ENCODE measurements around the gene ENDOV. TPM values are rescaled to one million over a fixed set of nuclear protein-coding genes. Genes with fewer than 3 reads are reported as not detected.

ENDOV gene
- polyA plus RNA-seq, 2 of the 4 experiments (the other 2 are of a cell fraction) = 33.2 to 42.6 TPM

DNA sequence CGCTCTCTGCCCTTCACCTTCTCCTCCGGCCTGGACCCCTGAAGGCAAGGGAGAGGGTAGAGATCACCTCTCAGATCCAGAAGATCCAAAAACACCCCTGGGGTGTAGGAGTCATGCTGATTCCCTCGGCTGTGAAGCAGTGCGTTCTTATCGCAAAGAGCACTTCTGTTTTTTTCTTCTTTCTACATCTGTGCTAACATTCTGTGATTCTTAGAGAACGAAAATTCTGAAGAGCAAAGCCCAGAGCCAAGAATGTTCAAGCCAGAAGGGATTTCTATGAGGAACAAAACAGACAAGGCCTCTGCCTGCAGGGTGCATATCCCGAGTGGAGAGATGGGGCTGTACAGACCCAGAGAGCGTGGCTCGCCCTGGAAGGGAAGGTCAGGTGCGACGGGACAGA lies 44.3 kb downstream of the ENDOV start (continued):
- TF ChIP-seq FOSL2 (IDR thresholded peaks at IDR 0.05) (no peak), FOSL2 (CRISPR knock-in tag; IDR thresholded peaks at IDR 0.05) (no peak)

- H3K27ac ChIP-seq = no peak overlapping the region
- H3K4me2 ChIP-seq = no peak overlapping the region
- ATAC-seq (no peak), FAIRE-seq (no peak), DNase-seq (ENCODE audit: low read depth in 1 of 2, low spot score in 1 of 2) (no peak)
- H3K4me1 ChIP-seq = peaks cover 5% of the 10 kb centered on the region; the same call in 2 of the 3 replicates
- H3K4me3 ChIP-seq = no peak overlapping the region
- TF ChIP-seq HOXB5 (CRISPR knock-in tag; IDR thresholded peaks at IDR 0.05) (no peak), NR3C1 (IDR thresholded peaks at IDR 0.05) (no peak), ESRRA (IDR thresholded peaks at IDR 0.05; ENCODE audit: borderline replicate concordance, low read length) (no peak), CHD2 (IDR thresholded peaks at IDR 0.05; ENCODE audit: low read length, partially characterized antibody) (no peak), JUN (IDR thresholded peaks at IDR 0.05) (no peak), RFX5 (IDR thresholded peaks at IDR 0.05) (no peak), HMGXB4 (CRISPR knock-in tag; IDR thresholded peaks at IDR 0.05; ENCODE audit: borderline replicate concordance) (no peak), SMC3 (IDR thresholded peaks at IDR 0.05) (no peak), ZSCAN20 (CRISPR knock-in tag; IDR thresholded peaks at IDR 0.05) (no peak), TP53 (CRISPR knock-in tag; IDR thresholded peaks at IDR 0.05) (no peak), PHF8 (IDR thresholded peaks at IDR 0.05; ENCODE audit: borderline replicate concordance, low read depth) (no peak)
- TF ChIP-seq, protein P1, sequence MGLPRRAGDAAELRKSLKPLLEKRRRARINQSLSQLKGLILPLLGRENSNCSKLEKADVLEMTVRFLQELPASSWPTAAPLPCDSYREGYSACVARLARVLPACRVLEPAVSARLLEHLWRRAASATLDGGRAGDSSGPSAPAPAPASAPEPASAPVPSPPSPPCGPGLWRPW (IDR thresholded peaks at IDR 0.05) = no peak
- no peaks in the 10 kb centered on the region for H3K9me3 ChIP-seq
- 60% methylated on average over 8 of the region's 8 CpGs for WGBS (ENCODE audit: missing lambda C conversion rate)
- ChIA-PET CTCF (interaction anchor here (0.6 to 1.6 kb wide), 3 partner anchors 13 to 38 kb away, joined by 3 to 7 read pairs (median 5); no protein-coding TSS in a partner anchor), POLR2A (no interaction called here)
These were observed 45.5 kb downstream of the ENDOV start for GRCh38 chr17:80460429-80460834.

GRCh38 chr17:80461528-80462160 lies 46.7 kb downstream of the ENDOV start:
- Histone ChIP-seq H3K4me2 (no peak overlapping the region), H3K4me3 (no peak overlapping the region), H3K9me3 (no peaks in the 10 kb centered on the region), H3K27ac (no peak overlapping the region), H3K4me1 (no peaks in the 10 kb centered on the region)
- ATAC-seq = no peak
- POLR2A ChIA-PET = no interaction called here
- CTCF ChIA-PET = interaction anchor here (0.6 to 3.7 kb wide), 4 partner anchors 11 to 426 kb away, joined by 3 to 19 read pairs (median 6); no protein-coding TSS in a partner anchor
- 59% methylated on average over 20 of the region's 20 CpGs for WGBS (ENCODE audit: missing lambda C conversion rate)
- FAIRE-seq = no peak
- no peak for DNase-seq (ENCODE audit: low read depth in 1 of 2, low spot score in 1 of 2)
- no peak for TF ChIP-seq ZC3H11A (IDR thresholded peaks at IDR 0.05)
- no peak for TF ChIP-seq PBX3 (IDR thresholded peaks at IDR 0.05)
- TF ChIP-seq HOXA7 (CRISPR knock-in tag; IDR thresholded peaks at IDR 0.05) = no peak
- TF ChIP-seq, protein P2, sequence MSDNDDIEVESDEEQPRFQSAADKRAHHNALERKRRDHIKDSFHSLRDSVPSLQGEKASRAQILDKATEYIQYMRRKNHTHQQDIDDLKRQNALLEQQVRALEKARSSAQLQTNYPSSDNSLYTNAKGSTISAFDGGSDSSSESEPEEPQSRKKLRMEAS (IDR thresholded peaks at IDR 0.05) = no peak
- TF ChIP-seq, protein P3, sequence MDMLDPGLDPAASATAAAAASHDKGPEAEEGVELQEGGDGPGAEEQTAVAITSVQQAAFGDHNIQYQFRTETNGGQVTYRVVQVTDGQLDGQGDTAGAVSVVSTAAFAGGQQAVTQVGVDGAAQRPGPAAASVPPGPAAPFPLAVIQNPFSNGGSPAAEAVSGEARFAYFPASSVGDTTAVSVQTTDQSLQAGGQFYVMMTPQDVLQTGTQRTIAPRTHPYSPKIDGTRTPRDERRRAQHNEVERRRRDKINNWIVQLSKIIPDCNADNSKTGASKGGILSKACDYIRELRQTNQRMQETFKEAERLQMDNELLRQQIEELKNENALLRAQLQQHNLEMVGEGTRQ (IDR thresholded peaks at IDR 0.05) = no peak
- TF ChIP-seq MAZ (IDR thresholded peaks at IDR 0.05; ENCODE audit: borderline replicate concordance, low read depth, low read length) = no peak
- TF ChIP-seq HDAC2 (IDR thresholded peaks at IDR 0.05) = no peak
- no peak for TF ChIP-seq NR3C1 (IDR thresholded peaks at IDR 0.05)
- TF ChIP-seq EP300 (IDR thresholded peaks at IDR 0.05) = no peak
